Body of pancreas (tissue), 4 donors: Measurements from ENCODE around the gene HOXC10. TPM values are rescaled to one million over a fixed set of nuclear protein-coding genes. Genes with fewer than 3 reads are reported as not detected.

Experiments used
- ATAC-seq: fragments of 150-250 bp; one replicate; pipeline ENCODE4 v1.9.1; 2016
- DNase-seq, 4 donors: peaks; one replicate each; pipeline ENCODE4 v3.0.0-alpha.2; 2019
- H3K27ac ChIP-seq, 4 donors: fragments of 200-600 bp; sonication (generic); 1 replicate in 3 of 4; 2 replicates in 1 of 4; pipeline versions ENCODE4 v1.5.1 to v1.6.1; 2016 to 2019; ENCODE audit warnings: mild to moderate bottlenecking in 1 of 4, mixed read lengths in 1 of 4, moderate library complexity in 1 of 4
- H3K27me3 ChIP-seq, 2 donors: fragments of 200-600 bp; sonication (generic); one replicate each; pipeline ENCODE4 v1.6.0; 2016; ENCODE audit warnings: mild to moderate bottlenecking in 1 of 2
- H3K36me3 ChIP-seq, 2 donors: fragments of 200-600 bp; sonication (generic); replicated peaks in 1 of 2; 2 replicates each; pipeline ENCODE4 v1.5.1; 2016; ENCODE audit warnings: low read depth in 2 of 2; ENCODE audit not compliant: insufficient read depth in 1 of 2
- H3K4me1 ChIP-seq: fragments of 200-600 bp; sonication (generic); one replicate; pipeline ENCODE4 v1.6.0; 2016
- H3K4me3 ChIP-seq, 2 donors: fragments of 200-600 bp; sonication (generic); 1 replicate in 1 of 2; 2 replicates in 1 of 2; pipeline ENCODE4 v1.5.1; 2016 to 2019
- H3K9me3 ChIP-seq, 3 donors: fragments of 200-600 bp; sonication (generic); 1 replicate in 2 of 3; 2 replicates in 1 of 3; pipeline ENCODE4 v1.5.1; 2016
- CTCF ChIP-seq, 7 experiments: fragments of 450-650 bp in 4 of 7; fragments of 200-600 bp in 3 of 7; sonication (generic) in 3 of 7; IDR thresholded peaks; one replicate each; pipeline ENCODE4 v1.5.1; 2016 to 2019; ENCODE audit warnings: antibody characterized with exemption in 7 of 7
- POLR2A ChIP-seq, 3 donors: fragments of 450-650 bp; IDR thresholded peaks; one replicate each; pipeline ENCODE4 v1.6.1; 2016; ENCODE audit warnings: antibody characterized with exemption in 3 of 3, mild to moderate bottlenecking in 2 of 3
- WGBS, 2 donors: methylation state at CpG; one replicate each; pipeline ENCODE4 v1.1.5; 2017; 5-methylcytosine and 5-hydroxymethylcytosine counted together
- intact Hi-C: fragments of 100-400 bp; cut with DNase I; formaldehyde crosslinking; loops from one replicate; pipeline ENCODE4 v1.15.1; 2023
- total RNA-seq, 2 donors: library from RNA; depleted of rRNA; stranded (reverse); fragments of >200 nt; gene quantifications; one replicate each; pipeline ENCODE4 v1.1.0, GENCODE V29; 2016

The HOXC10 gene
- total RNA-seq, 2 donors from 2014 or later = not detected

GRCh38 chr12:53960187-53961024, 24.5 kb upstream of the HOXC10 start:
- ATAC-seq (no peak), DNase-seq (no peak)
- H3K4me1 ChIP-seq = peaks cover 14% of the 10 kb centered on the region
- intact Hi-C loops = no loop called here
- TF ChIP-seq POLR2A (IDR thresholded peaks at IDR 0.05) = no peak
- no peak for TF ChIP-seq CTCF (IDR thresholded peaks at IDR 0.05)
- peaks cover 0 to 78% of the 10 kb centered on the region in 2 donors for H3K27me3 ChIP-seq
- H3K36me3 ChIP-seq = no peaks in the 10 kb centered on the region
- no peak overlapping the region for H3K4me3 ChIP-seq
- H3K27ac ChIP-seq = no peak overlapping the region
- H3K9me3 ChIP-seq = no peaks in the 10 kb centered on the region
- 6 to 14% methylated on average over 30 to 39 of the region's 39 CpGs for WGBS, 2 donors

DNA sequence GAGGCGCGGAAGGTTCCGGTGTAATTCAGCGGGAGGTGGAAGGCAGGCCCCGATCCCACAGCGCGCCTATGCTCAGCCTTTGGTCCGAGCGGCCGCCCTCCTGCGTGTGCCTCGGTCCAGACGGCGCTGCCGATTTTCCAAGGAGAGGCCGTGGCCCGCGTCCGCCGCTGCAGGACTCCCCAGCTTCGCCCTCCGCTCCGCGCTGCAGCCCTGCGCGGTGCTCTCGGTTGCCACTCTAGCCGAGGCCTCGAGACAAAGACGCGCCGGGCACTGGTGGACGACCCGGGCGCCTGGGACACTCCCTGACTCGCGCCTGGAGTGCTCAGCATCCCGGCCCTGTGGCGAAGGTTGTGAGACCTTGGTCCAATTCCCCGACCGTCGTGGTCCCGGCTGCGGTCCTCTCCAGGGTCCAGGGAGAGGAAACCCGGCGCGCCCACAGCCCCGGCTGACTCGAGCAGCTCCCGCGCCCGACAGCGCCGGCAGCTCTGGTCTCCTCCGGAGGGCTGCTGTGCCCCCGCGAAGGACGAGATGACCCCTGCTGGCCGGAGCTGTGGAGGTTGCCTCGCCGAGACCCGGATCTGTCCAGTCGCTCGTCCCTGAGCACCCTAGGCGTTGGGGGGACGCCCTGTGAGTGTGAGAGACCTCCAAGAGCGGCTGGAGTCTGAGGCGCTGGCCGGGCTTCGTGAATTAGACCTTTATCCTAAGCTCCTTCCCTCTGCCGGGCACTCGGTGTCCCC, 23.8 kb upstream of the HOXC10 start:
- intact Hi-C loops = no loop called here
- Histone ChIP-seq H3K27ac (no peak overlapping the region), H3K27me3 (peaks cover 0 to 78% of the 10 kb centered on the region in 2 donors), H3K4me1 (peaks cover 14% of the 10 kb centered on the region), H3K9me3 (no peaks in the 10 kb centered on the region), H3K4me3 (no peak overlapping the region), H3K36me3 (no peaks in the 10 kb centered on the region)
- 3% methylated on average over 71 of the region's 72 CpGs; no CpG with 5 or more reads in 1 of the 2 donors for WGBS, 2 donors
- DNase-seq = no peak
- no peak for ATAC-seq
- TF ChIP-seq CTCF (IDR thresholded peaks at IDR 0.05) = no peak
- no peak for TF ChIP-seq POLR2A (IDR thresholded peaks at IDR 0.05)

- DNase-seq (no peak), ATAC-seq (no peak)
- Histone ChIP-seq H3K4me3 (no peak overlapping the region), H3K9me3 (no peaks in the 10 kb centered on the region), H3K36me3 (no peaks in the 10 kb centered on the region), H3K4me1 (peaks cover 21% of the 10 kb centered on the region), H3K27ac (no peak overlapping the region), H3K27me3 (peaks cover 0 to 77% of the 10 kb centered on the region in 2 donors)
- WGBS, 2 donors = 28 to 31% methylated on average over 7 of the region's 7 CpGs
- TF ChIP-seq CTCF (IDR thresholded peaks at IDR 0.05) (no peak), POLR2A (IDR thresholded peaks at IDR 0.05) (no peak)
- intact Hi-C loops = no loop called here
These were observed 21.9 kb upstream of the HOXC10 start for GRCh38 chr12:53963005-53963404.

DNA sequence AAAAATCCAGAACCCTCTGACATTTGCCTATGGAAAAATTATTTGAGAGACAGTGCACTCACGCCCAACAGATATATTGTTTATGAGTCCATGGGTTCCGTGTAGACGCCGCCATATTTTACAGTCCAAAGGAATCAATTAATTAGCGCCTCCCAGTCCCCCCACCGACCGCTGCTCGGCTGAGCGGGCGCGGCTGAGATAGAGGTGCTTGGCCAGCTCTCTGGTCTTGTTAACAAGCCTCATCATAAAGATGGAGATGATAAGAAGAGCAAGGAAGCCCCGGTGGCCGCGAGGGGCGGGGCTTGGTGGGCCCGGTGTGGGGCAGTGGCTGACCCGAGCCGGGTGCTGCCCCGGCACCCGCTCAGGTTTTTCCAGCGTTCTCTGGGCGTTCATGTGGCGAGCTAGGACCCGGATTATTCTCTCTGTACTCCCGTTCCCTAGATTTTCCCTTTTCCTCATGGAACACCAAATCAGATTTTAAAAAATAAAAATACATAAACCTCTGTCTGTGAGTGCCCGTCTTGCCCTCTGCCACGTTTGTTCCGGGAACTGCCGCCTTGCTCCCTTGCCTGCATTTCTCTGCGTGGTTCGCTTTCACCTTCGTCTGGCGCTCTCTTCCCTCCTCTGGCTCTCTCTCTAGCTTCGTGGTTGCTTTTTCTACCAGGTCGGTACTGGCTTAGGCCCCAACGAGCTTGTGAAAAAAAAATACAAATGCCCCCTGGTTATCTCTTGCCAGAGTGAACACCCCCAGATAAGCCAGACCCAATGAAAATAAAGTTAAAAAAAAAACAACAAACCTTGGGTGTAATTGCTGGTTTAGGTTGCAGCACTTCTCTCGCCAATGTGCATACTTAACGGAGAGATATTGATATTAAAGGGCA, 21.3 kb upstream of the HOXC10 start:
- Histone ChIP-seq H3K9me3 (no peaks in the 10 kb centered on the region), H3K36me3 (no peaks in the 10 kb centered on the region), H3K4me3 (no peak overlapping the region), H3K27me3 (peaks cover 0 to 79% of the 10 kb centered on the region in 2 donors), H3K27ac (no peak overlapping the region), H3K4me1 (peaks cover 21% of the 10 kb centered on the region)
- ATAC-seq (no peak), DNase-seq (no peak)
- intact Hi-C loops = no loop called here
- 8 to 11% methylated on average over 38 of the region's 38 CpGs for WGBS, 2 donors
- no peak for TF ChIP-seq POLR2A (IDR thresholded peaks at IDR 0.05)
- TF ChIP-seq CTCF (IDR thresholded peaks at IDR 0.05) = no peak
